Nephron (organoid): Measurements from ENCODE around the gene ASRGL1.

Source experiments
- H3K27ac Mint-ChIP-seq, 3 experiments: 2 replicates each; pipeline ENCODE4 v1.8.0; 2020; ENCODE audit warnings: mixed read lengths in 3 of 3, mild to moderate bottlenecking in 2 of 3, moderate library complexity in 1 of 3
- H3K27me3 Mint-ChIP-seq: 2 replicates; pipeline ENCODE4 v1.8.0; 2021; ENCODE audit warnings: low read depth, mild to moderate bottlenecking, moderate library complexity, mixed read lengths
- H3K36me3 Mint-ChIP-seq: 2 replicates; pipeline ENCODE4 v1.8.0; 2020; ENCODE audit warnings: low read depth, mixed read lengths
- H3K4me1 Mint-ChIP-seq: 2 replicates; pipeline ENCODE4 v1.8.0; 2020; ENCODE audit warnings: mixed read lengths
- H3K4me3 Mint-ChIP-seq, 3 experiments: 2 replicates each; pipeline ENCODE4 v1.8.0; 2020; ENCODE audit warnings: mild to moderate bottlenecking in 3 of 3, mixed read lengths in 3 of 3, moderate library complexity in 2 of 3
- H3K9me3 Mint-ChIP-seq: 2 replicates; pipeline ENCODE4 v1.8.0; 2020; ENCODE audit warnings: mixed read lengths
- CTCF ChIP-seq, 3 experiments: fragments of 200-600 bp; sonication (generic); IDR thresholded peaks; one replicate each; pipeline ENCODE4 v1.5.0; 2021; ENCODE audit warnings: antibody characterized with exemption in 3 of 3; ENCODE audit not compliant: unreplicated experiment in 3 of 3

ASRGL1 gene

GRCh38 chr11:62402960-62403730 lies 65.9 kb downstream of the ASRGL1 start:
- Mint-ChIP-seq H3K27ac (peak overlapping the region in 2 of 3 experiments; percentile 93 to 99), H3K4me1 (peaks cover 70% of the 10 kb centered on the region), H3K36me3 (no peaks in the 10 kb centered on the region), H3K4me3 (no peak overlapping the region), H3K9me3 (no peaks in the 10 kb centered on the region), H3K27me3 (peaks cover 7% of the 10 kb centered on the region)
- TF ChIP-seq CTCF (IDR thresholded peaks at IDR 0.05; ENCODE audit: unreplicated experiment in 3 of 3): no peak

GRCh38 chr11:62404435-62404834 lies 67.2 kb downstream of the ASRGL1 start:
- peaks cover 57% of the 10 kb centered on the region for H3K4me1 Mint-ChIP-seq
- peak overlapping the region in 2 of 3 experiments; percentile 80 to 99 for H3K27ac Mint-ChIP-seq
- H3K4me3 Mint-ChIP-seq: no peak overlapping the region
- peaks cover 7% of the 10 kb centered on the region for H3K27me3 Mint-ChIP-seq
- H3K36me3 Mint-ChIP-seq: no peaks in the 10 kb centered on the region
- no peaks in the 10 kb centered on the region for H3K9me3 Mint-ChIP-seq
- no peak for TF ChIP-seq CTCF (IDR thresholded peaks at IDR 0.05; ENCODE audit: unreplicated experiment in 3 of 3)

- Mint-ChIP-seq H3K27me3 (peaks cover 7% of the 10 kb centered on the region), H3K9me3 (no peaks in the 10 kb centered on the region), H3K4me1 (peaks cover 52% of the 10 kb centered on the region), H3K4me3 (no peak overlapping the region), H3K27ac (peak overlapping the region in 2 of 3 experiments; percentile 80 to 99), H3K36me3 (no peaks in the 10 kb centered on the region)
- TF ChIP-seq CTCF (IDR thresholded peaks at IDR 0.05; ENCODE audit: unreplicated experiment in 3 of 3): no peak
These were observed 67.7 kb downstream of the ASRGL1 start for GRCh38 chr11:62404901-62405300.

GRCh38 chr11:62406034-62406433 lies 68.8 kb downstream of the ASRGL1 start:
- no peaks in the 10 kb centered on the region for H3K36me3 Mint-ChIP-seq
- H3K27ac Mint-ChIP-seq: peak overlapping the region in 2 of 3 experiments; percentile 80 to 99
- H3K4me3 Mint-ChIP-seq: no peak overlapping the region
- H3K4me1 Mint-ChIP-seq: peaks cover 41% of the 10 kb centered on the region
- no peaks in the 10 kb centered on the region for H3K9me3 Mint-ChIP-seq
- H3K27me3 Mint-ChIP-seq: peaks cover 7% of the 10 kb centered on the region
- no peak for TF ChIP-seq CTCF (IDR thresholded peaks at IDR 0.05; ENCODE audit: unreplicated experiment in 3 of 3)

- peaks cover 11% of the 10 kb centered on the region for H3K4me1 Mint-ChIP-seq
- H3K36me3 Mint-ChIP-seq: no peaks in the 10 kb centered on the region
- no peak overlapping the region for H3K27ac Mint-ChIP-seq
- H3K27me3 Mint-ChIP-seq: no peaks in the 10 kb centered on the region
- H3K4me3 Mint-ChIP-seq: no peak overlapping the region
- no peak for TF ChIP-seq CTCF (IDR thresholded peaks at IDR 0.05; ENCODE audit: unreplicated experiment in 3 of 3)
- H3K9me3 Mint-ChIP-seq: no peaks in the 10 kb centered on the region
These were observed 72.6 kb downstream of the ASRGL1 start for GRCh38 chr11:62409831-62410230.

- H3K27me3 Mint-ChIP-seq: no peaks in the 10 kb centered on the region
These were observed 73.7 kb downstream of the ASRGL1 start for GRCh38 chr11:62410972-62411371.

More at GRCh38 chr11:62410972-62411371, 73.7 kb downstream of the ASRGL1 start:
- peaks cover 4% of the 10 kb centered on the region for H3K4me1 Mint-ChIP-seq
- no peaks in the 10 kb centered on the region for H3K36me3 Mint-ChIP-seq
- H3K9me3 Mint-ChIP-seq: no peaks in the 10 kb centered on the region
- no peak overlapping the region for H3K4me3 Mint-ChIP-seq
- peak overlapping the region in 1 of 3 experiments; percentile 23 for H3K27ac Mint-ChIP-seq
- no peak for TF ChIP-seq CTCF (IDR thresholded peaks at IDR 0.05; ENCODE audit: unreplicated experiment in 3 of 3)
